ENCODE results near the gene ADGRB2.

GRCh38 chr1:31677949-31678348 is 86.2 kb downstream of the ADGRB2 start:
- TF ChIP-seq POLR2A (IDR thresholded peaks at IDR 0.05) (no peak), CTCF (IDR thresholded peaks at IDR 0.05) (no peak)
